NCI-H1092 (cell line): ENCODE results near the gene ZBTB18.
A peak's percentile ranks its signal among the peaks of the same experiment; 100 is the strongest.
"Not testable (repeated sequence)": the region's sequence is repeated elsewhere in the genome, so short reads cannot be mapped to it uniquely, and the experiment has no call there.

Experiments used
- DNase-seq: peaks from one replicate; lab custom pipeline; 2025; lab: John Stamatoyannopoulos, UW

The ZBTB18 gene

DNA sequence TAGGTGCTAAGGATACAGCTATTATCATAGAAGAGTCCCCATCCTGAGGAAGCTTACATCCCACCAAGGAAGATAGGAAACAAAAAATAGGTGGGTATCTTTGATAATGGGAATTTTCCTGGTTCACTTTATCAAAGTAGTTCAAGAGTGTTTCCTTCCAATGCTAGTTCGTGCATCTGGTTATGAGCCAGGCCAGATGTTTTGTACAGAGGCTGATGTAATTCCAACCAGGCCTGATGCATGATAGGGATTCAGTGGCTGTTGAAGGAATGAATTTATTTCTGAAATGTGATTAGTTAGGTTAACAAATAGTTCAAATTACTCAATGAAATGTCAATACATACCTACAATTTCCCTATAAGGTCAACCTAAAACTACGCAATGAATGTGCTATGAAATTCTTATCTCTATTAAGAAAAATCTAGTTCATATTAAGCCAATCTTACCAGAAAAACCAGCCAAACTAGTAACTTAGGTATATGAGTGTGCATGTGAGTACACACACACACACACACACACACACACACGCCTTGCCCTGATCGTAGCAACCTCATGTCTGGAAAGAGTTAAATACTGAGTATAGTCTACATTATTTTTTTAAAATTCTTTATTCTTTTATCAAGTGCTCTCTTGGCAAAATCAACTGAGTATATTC is 9.5 kb upstream of the ZBTB18 start:
- DNase-seq: no peak

DNA sequence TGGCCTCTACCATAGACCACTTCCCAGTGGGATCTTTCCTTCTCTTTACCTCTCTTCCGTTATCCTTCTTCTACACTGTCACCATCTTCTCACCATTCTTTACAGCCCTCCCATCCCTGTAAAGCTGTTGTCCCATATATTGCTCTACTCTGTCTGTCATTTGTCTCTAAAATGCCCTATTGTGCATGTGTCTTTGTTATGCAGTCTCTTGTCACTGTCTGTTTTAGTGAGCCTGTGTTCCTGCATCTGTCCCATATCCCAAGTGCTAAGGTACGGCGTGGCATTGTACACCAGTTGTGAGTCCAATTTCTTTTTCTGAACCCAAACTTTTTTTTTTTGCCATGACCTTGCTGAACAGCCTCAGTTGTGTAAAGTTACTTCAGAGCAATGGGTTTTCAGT is 8.8 kb upstream of the ZBTB18 start:
- DNase-seq: no peak

DNA sequence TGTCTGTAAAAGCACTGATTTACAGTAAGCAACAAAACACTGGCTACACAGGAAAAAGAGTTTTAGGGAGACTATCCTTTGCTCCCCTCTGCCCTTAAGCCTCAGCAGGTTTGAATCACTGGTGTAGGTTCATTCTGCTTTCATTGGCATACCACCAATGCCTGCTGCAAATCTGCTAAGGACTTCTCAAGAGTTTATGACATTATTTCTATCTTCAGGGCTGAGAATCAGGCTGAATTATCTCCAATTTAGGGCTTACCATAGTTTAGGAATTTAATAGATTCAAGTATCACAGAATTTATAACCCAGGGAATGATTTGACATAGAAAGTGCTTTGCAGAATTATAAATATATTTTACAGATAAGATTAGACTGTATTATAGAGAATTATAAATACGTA is 6.7 kb upstream of the ZBTB18 start:
- no peak for DNase-seq

DNA sequence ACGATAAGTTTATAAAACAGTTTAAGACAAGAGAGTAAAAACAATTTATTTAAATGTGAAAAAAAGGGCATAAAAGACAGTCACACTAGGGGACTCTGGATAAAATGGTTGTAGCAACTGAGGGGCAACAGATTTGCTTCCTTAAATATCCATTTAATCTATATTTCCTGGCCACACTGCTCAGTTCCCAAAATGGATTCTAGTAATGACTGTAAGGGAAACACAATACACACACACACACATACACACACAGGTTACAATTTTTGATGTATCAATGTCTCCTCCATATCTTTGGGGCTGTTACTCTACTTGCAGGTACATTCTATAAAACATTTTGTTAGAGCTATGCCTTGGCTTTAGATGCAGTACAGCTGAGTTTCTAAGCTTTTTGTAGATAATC is 4.8 kb upstream of the ZBTB18 start:
- DNase-seq: not testable (repeated sequence)

DNA sequence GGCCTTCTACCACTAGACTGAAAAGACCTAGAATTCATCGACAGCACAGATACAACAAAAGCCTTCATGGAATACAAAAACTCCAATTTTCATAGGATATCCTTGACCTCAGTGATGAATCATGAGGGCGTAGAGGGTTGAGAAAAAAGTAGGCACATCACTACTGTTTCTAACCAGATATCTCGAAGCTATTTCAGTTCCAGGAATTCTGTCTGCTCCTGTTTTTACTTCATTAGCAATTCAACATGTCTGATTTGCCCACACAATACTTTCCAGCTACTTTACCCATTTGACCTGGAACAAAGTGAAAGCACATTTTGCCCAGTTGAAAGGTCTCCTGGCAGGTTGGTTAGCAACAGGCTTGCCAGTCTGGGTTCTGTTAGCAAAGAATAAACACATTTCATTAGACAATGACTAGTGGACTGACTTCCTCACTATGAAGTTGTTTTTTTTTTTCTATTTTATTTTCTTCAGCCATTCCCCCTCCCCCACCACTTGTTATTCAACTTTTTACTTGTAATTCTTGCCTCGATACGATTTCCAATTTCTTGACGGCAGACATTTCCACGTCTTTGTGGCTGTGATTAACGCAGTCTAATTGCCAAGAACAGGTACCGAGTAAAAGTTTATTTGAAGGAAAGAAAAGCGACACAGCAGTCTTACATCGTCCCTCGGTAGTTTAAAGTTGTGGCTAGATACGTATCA is 4.0 kb upstream of the ZBTB18 start:
- DNase-seq: no peak

DNA sequence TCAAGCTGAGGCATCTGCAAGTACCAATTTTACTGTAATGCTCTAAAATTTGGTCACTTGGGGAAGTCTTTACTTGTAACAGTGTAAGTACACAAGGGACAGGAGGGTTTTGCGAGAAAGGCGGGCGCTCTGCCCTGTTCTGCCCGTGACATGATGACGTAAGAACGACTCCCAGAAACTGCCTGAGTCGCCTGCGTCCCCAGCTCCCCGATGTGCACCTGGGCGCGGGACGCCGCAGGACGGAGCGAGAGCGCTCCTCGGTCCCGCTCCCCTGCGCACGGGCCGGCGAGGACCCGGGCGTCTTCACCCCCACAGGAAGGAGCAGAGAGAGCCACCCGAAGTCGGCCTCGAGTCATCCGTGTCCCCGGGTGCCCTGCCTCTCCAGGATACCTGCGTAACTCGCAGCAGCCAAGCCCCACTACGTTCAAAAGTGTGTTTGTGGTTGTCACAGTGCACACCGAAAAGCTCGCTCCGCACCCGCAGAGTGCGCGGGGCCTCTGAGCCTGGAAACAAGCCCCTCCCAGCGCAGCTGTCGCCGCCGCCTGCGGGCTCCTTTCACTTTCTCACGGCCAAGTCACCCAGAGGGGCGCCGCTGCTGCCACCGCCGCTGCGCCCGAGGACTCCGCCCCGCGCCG is 3.3 kb upstream of the ZBTB18 start:
- DNase-seq: no peak

DNA sequence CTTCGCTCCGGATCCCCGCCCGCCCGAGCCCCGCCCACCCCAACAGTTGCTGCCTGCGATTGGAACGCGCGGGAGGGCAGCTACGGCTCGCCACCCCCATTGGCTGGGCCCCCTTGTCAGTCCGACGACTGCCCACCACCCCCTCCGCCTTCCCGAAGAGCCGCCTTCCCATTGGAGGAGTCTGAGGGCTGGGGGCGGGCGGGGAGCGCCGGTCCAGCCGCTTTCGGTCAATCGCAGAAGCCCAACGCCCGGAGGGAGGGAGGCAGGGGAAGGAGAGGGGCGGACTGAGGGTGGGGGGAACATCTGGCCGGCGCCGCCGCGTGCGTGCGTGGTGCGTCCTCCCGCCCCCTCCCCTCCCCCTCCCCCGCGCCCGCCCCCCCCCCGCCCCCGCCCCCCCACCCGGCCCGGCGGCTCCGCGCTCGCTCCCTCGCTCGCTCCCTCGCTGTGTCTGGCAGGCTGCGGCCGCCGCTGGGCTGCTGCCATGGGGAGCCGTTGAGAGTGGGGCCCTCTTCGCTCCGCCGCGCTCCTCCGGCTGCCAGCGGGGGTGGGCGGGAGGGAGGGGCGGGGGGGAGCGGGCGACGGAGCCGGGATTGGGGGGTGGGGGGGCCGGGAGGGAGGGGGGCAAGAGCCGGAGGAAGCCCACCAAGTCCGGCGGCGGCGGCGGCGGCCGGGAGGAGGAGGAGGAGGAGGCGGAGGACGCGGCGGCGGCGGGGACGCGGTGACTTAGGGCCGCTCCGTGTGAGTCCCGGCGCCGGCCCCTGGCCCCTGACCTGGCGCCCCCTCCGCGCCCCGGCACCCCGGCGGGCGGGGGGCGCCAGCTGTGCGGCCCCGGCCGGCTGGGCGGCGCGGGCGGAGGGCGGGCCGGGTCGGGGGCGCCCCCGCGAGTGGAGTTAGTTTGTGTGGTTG is 2.6 kb upstream of the ZBTB18 start:
- peak; percentile 99 for DNase-seq

DNA sequence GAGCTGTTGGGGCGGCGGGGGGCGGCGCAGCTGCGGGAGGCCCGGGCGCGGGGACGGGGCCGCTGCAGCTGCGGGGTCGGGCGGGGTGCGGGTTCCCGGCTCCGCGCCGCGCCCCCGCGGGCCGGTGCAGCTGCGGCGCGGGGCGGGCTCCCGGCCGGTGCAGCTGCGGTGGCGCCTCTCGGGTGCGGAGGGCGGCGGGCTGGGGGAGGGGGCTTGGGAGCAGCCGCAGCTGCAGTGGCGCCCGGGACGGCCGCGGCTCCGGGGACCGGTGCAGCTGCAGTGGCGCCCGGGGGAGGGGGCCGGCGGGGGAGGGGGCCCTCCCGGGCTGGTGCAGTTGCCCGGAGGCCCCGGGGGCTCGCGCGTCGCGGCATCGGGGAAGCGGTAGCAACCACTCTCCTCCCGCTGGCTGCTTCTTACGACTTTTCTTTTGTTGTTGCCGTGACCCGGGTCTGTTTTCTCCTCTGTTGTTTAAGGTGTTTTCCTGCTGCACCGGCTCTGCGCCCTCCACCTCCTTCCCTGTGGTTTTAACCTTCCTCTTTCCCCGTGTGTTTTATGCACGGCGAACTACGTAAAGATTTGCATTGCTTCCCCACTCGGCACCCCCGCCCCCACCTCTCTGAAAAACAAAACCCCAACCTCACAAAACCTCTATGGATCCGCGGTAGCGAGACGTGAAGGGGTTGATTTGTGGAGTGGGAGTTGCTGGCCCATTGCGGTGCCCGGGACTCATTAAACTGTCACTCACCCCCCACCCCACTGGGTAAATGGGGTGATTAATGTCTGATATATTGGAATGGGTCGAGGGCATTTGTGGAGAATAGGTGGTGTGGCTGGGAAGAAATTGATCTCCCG is 1.7 kb upstream of the ZBTB18 start:
- DNase-seq: peak; percentile 28

DNA sequence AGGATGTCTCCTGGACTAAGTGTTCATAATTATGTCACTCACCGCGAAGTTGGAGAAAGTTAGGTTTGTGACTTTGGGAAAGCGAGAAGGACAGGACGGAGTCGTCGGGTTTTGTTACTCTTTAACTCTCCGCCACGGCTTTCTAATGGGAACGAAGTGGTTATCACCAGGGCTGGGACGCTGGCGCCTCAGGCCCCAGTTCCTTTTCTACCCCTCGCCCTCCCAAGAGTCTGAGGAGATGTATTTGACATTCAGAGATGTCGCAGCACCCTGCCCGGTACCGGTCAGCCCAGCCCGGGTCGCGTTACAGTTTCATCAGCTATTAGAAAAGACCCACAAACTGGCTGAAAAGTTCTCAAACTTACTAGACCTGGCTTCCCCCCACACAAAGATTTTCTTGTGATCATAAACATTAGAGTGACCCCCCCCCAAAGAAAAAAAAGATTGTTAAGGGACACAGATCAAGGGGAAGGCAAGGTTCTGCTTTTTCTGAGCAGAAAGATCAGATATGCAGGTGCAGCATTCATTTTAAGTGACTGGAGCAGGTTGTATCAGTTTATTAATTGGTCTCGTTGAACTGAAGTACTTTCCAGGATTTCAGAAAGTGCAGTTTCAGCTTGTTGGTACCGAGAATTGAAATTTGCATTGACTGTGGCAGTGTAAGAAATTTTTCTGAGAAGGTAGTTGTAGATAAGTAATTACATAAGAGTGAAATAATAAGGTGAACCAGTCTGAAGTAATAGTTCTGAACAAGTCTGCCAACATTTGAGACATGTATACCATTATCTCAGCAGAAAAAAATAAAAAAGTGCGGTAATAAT is 859 bp upstream of the ZBTB18 start:
- no peak for DNase-seq

DNA sequence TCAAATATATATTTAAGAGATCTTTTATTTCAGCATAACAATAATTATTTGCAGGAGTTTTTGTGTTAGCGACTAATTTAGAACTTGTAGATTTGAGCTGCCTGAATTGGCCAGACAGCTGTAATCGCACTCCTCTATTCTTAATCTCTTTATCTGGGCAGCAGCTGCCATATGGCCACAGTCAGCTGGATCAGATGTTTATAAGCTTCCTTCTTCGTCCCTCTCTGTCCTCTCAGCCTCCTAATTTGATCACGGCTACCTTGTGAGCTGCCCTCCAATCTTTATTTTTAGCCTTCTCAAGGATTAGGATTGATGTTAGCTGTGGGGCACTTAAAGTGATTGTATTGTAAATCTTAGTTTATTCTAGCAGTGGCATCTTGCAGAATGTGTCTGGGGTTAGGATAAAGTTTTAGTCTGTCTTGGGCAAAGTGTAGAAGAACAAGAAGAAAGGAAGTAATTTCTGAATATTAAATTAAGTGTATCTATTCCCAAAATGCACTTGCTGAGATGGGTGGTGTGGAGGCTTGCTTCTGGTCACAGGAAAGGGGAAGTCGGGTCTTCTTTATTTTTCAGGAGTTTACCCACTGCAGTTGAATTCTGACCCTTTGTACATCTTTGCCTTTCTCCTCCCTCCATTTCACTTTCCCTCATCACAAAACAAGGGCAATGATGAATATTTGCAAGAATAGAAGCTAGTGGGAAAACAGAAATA is 1.1 kb downstream of the ZBTB18 start:
- peak; percentile 15 for DNase-seq

DNA sequence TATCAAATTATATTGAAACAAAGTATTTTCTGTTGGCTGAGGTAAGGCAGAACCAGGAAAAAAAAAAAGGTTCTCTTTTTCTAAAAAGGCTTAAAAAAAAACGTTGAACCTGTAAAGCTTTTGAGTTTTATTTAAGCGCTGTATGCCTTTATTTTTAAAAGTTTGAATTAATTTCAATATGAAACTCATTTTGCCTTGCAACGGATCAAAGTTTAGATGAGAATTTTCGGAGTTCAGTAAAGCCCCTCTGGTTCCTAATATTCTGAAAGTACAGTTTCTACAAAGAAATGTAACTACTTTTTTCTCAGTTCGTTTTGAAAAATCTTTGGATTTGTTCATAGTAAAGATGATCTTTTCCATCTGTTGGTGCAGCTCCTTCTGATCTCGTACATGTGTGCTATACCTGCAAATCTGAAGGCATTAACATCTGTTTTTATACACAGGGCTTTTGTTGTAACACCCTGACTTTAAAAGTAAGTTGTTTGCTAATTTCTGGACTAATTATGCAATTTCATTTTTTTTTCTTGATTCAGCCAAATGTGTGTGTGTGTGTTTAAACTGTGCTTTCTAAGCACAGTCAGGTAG is 1.7 kb downstream of the ZBTB18 start:
- DNase-seq: no peak

DNA sequence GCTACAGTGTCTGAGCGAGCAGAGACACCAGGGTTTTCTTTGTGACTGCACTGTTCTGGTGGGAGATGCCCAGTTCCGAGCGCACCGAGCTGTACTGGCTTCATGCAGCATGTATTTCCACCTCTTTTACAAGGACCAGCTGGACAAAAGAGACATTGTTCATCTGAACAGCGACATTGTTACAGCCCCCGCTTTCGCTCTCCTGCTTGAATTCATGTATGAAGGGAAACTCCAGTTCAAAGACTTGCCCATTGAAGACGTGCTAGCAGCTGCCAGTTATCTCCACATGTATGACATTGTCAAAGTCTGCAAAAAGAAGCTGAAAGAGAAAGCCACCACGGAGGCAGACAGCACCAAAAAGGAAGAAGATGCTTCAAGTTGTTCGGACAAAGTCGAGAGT is 2.7 kb downstream of the ZBTB18 start:
- DNase-seq: no peak

DNA sequence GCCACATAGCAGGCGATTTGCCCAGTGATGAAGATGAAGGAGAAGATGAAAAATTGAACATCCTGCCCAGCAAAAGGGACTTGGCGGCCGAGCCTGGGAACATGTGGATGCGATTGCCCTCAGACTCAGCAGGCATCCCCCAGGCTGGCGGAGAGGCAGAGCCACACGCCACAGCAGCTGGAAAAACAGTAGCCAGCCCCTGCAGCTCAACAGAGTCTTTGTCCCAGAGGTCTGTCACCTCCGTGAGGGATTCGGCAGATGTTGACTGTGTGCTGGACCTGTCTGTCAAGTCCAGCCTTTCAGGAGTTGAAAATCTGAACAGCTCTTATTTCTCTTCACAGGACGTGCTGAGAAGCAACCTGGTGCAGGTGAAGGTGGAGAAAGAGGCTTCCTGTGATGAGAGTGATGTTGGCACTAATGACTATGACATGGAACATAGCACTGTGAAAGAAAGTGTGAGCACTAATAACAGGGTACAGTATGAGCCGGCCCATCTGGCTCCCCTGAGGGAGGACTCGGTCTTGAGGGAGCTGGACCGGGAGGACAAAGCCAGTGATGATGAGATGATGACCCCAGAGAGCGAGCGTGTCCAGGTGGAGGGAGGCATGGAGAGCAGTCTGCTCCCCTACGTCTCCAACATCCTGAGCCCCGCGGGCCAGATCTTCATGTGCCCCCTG is 3.3 kb downstream of the ZBTB18 start:
- DNase-seq: no peak

DNA sequence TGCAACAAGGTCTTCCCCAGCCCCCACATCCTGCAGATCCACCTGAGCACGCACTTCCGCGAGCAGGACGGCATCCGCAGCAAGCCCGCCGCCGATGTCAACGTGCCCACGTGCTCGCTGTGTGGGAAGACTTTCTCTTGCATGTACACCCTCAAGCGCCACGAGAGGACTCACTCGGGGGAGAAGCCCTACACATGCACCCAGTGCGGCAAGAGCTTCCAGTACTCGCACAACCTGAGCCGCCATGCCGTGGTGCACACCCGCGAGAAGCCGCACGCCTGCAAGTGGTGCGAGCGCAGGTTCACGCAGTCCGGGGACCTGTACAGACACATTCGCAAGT is 3.8 kb downstream of the ZBTB18 start:
- no peak for DNase-seq

DNA sequence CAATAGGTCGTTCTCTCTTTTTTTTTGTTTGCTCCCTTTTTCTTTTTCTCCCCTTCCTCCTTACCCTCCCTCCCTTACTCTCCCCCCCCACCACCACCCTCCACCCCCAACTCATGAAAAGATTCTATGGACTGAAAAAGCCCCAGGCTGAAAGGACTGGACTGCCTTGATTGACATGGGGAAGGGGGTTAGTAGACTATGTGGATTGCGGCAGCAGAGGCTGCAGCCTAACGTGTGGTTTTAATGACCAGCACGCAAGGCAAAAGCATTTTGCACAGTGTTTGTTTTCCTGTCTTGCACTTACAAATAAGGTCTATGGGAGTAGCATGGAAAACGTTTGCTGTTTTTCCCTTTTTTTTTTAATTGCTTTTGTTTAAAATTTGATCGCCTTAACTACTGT is 5.5 kb downstream of the ZBTB18 start:
- no peak for DNase-seq

DNA sequence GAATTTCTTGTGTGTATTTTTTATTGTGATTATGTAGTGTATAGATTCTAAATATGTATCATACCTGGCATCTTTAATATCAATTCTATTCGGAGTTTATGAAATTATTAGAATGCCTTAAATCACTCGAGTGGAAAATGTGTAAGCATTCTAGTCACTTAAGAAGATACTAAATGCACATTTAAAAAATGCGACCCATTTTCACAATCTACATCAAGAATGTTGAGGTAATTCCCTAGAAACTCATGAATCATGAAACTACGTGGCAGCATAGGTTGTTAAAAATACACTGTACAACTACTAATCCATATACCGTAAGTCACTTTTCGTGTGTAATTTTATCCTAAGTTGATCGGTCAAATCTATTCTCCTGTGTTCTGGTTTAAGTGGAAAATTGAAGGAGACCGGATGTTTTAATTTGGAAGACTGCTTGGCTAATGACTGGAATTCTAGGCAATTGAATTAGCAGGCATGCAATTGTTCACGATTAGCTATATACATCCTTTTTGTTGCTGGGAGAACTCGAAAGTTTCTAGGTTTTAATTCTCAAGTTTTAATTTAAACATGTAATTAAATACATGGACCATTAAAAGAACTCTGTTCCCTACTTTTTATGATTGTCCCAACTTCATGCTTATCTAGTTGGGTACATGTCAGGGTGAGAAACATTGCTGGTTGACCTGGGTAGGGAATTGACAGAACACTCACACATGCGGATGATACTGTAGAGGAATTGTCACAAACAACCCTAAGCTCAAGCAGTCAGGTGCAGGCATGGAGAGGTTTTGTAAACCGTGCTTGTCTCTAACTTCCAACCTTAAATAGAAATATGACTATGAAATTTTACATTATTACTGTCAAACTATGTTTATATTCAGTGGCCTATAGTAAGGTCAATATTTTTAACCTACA is 6.6 kb downstream of the ZBTB18 start:
- no peak for DNase-seq

DNA sequence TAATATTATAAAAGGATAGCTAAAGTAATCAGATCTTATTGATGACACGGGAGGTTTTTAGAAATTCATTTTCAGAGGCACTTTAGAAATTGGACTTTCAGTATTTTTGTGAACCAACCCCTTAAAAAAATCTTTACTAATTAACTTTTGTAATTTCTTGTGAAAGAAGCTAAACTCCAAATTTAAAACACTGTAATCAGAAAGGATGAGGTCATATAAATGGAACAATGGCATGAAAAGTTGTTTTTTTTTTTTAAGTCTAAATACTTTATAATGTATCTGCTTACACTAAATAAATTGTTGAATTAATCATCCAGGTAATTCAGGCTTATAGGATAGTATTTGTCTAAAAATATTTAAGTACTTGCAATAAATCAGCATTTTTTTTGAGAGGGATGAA is 9.0 kb downstream of the ZBTB18 start:
- no peak for DNase-seq

DNA sequence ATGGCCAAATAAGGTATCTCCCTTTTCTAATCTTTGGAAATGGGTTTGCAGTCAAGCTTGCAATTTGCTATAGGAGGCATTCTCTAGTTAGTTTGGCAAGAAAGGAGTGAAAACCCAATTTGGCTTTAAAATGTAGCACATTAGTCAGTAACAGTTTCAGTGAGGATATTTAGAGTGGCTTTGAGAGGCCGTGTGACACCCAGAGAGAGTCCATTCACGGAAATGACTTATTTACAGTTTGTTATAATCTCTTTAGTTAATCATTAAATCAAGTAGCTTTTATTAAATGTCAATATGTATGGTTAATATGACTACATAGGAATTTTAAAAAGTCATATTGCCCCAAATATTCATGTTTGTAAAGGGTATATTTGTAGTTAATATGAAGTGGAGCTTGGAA is 9.6 kb downstream of the ZBTB18 start:
- DNase-seq: no peak
